Ecto neural progenitor cell (in vitro differentiated cells): ENCODE data around the gene CD207.

Experiments used
- DNase-seq: peaks from one replicate; pipeline ENCODE4 v3.0.0-alpha.2; 2018; ENCODE audit warnings: low spot score

Gene CD207

DNA sequence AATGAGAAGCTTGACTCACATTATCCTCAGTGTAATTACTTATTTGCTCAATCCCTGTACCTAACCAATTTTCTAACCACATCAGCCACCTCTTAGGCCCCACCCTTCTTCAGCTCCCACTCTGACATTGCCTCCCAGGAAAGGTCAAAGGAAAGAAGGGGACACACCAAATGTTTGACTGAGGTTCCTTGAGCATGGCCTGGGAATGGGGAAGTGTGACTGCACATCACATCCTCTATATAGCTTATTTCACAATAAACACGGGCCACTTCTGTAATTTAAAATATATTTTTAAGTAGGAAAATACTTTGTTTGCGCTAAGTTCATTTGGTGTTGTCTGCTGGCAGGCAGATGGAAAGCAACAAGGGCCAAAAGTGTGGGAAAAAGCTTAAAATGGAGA, 42.2 kb downstream of the CD207 start:
- DNase-seq: no peak

DNA sequence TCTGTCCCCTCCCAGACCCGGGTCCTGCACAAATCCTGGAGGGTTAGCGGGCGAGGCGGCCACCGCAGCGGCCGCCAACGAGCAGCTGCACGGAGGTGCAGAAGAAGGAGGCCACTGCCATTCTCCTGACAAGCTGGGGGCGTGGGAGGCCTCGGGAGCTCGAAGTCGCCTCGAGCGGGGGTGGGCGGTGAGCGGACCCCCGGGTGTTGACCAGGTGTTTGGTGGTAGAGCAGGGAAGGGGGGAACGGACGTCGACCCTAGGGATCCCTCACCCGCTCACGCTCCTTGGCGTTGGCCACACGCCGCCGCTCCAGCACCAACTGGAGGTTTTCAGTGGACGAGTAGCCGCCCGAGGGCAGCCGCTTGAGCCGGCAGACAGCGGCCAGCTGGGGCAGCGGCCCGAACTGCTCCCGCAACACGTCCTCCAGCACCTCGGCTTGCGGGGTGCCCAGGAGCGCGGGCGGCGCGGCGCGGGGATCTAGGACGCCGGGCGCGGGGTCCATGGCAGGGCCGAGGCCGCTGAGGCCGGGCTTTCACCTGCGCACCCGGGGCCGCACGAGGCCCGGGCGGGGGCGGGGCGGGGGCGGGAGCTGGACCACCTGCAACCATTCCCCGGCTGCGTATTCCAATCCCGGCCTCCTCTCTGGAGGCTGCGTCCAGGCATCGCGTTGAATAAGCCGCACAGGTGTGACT, 45.3 kb downstream of the CD207 start, which contains the start of gene FIGLA:
TSS of gene FIGLA (minus strand) at position 508 of the 693 bp plus-strand sequence. CDS start at position 503, 5 bp downstream.
- peak; percentile 72 for DNase-seq

DNA sequence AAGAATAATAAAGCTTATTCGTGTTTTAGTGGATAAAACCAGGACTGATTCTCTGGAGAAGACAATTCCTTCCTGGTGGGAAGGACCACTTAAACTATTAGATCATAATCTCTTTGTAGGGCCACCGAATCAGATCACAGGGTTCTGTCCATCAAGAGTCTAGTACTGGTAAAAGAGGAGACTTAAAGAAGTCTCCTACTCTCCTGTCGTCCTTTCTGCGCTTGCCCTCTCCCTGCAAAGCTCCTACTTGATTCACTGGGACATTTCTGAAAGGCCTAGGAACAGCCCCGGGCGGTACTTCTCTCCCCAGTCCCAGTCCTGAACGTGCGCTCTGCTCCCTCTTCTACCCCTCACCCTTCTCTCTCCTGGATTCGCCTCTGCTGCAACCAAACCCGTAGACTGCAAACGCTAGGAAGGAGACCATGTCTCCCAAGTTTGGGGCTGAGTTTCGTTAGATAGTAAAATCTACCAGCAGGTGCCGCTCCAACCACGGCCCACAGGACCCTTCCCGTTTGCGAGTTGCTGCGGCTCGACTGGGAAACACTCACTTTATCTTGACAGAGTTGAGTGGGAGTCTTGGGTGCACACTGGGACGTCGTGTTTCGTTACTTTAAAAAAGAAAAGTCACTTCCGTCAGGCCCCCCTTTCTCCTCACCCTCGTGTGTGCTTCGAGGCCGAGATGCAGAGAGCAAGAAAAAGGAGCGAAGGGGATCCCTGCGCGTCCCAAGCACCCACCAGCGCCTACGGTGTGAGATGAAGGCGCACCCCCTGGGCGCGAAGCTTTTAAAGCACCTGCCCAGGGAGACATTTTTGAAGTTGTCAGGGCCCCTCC, 46.1 kb downstream of the CD207 start:
- peak; percentile 82 for DNase-seq

DNA sequence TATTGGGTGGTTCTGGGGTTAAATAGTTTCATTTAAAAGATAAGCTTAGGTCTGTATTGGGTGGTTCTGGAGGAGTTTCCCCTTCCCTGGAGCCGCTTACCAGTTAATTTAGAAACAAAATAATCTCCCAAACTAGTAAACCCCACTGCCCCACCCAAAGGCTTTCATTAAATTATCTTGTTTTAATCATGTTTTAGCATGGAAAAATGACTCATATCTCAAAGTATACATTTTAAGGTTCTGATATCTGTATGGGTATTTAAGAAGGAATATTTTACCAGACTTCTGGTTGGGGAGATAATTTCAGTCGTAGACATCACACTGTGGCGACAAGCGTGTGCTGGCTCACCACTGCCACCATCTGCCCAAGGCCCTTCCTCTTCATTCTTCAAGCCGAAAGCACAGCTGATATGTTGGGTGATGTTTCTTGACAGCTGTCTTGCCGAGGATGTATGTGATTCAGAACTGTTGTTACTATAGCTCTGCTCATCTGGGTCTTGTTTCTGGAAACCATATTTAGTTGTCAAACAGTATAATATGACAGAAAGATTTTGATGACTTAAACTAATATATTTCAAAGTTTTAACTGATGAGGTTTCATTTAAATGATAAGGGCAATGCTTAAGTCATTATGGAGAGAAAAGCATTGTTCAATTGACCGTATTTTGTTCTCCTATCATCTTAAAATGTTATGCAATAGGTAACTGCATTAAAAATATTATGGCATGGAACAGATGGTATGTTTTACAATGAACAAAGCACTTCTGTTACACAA, 50.3 kb downstream of the CD207 start:
- no peak for DNase-seq

DNA sequence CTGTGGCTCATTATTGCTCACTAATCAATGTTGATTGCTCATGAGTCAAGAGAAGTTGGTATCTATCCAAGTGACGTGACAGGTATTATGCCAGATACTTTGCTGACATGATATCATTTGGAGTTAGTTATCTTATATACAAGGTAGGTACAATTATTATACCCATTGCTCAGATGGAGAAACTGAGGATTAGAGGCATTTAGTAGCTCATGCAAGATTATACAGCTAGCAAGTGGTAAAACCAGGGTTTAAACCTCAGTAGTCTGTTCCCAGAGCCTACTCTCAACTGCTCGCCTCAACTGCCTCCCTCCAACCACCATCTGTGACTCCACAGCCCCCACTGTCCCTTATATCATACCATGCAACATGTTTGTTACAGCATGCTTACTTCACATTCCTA, 51.3 kb downstream of the CD207 start:
- DNase-seq: no peak
